NCI-H446 treated with DMSO at 0.1 percent for 48 hours (cell line): Measurements from ENCODE around the gene MAPRE2.
"Not testable (repeated sequence)": the region's sequence is repeated elsewhere in the genome, so short reads cannot be mapped to it uniquely, and the experiment has no call there.

Experiments
- DNase-seq: peaks from one replicate; lab custom pipeline; 2025; lab: John Stamatoyannopoulos, UW

Gene MAPRE2

DNA sequence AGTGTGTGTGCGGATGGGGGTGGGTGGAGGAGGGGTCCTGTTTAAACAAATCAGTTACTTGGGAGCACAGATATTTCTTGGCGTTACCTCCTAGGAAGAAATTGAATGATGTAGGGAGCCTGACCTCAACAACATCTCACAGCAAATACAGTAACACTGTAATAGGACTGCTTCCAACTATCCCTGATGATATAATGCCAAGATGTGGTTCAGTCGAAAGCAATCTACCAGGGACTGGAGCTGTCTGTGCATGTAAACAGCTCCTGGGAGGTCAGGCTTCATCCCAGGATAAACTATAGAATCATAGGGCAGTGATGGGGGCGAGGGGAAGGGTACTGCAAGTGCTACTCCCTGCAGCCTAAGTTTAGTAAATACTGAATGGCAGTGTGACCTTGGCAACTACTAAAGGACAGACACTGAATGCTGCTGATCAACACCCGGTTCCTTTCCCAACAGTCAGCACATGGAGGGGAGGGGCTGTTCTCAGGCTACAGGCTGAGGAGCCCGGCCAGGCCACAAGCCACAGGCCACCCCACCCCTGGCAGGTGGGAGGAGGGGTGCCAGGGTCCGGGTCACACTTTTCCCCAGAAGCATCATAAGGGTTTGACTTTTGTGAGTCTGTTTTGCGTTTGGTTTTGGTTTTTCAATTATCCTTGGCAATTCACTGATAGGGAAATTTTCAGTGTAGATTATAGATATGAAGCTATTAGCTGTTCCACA, 114.3 kb downstream of the MAPRE2 start:
- DNase-seq, result no peak

DNA sequence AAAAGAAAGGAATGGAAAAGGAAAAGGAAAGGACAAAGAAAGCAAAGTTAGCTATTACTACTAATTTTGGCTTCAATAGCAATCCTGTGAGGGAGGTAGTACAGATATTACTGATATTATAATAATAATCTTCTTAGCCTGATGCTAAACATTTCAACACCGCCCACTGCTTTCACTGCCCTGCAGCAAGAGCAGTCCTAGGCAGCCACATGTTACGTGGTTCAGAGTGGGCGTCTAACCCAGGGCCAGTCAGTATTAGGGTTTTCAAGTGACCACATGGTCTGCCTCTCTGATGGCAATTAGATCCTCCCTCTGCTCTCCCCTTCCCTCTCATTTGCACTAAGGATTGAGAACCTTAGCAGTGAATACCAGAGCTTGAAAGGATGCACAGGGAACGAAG, 116.0 kb downstream of the MAPRE2 start:
- DNase-seq, result no peak

DNA sequence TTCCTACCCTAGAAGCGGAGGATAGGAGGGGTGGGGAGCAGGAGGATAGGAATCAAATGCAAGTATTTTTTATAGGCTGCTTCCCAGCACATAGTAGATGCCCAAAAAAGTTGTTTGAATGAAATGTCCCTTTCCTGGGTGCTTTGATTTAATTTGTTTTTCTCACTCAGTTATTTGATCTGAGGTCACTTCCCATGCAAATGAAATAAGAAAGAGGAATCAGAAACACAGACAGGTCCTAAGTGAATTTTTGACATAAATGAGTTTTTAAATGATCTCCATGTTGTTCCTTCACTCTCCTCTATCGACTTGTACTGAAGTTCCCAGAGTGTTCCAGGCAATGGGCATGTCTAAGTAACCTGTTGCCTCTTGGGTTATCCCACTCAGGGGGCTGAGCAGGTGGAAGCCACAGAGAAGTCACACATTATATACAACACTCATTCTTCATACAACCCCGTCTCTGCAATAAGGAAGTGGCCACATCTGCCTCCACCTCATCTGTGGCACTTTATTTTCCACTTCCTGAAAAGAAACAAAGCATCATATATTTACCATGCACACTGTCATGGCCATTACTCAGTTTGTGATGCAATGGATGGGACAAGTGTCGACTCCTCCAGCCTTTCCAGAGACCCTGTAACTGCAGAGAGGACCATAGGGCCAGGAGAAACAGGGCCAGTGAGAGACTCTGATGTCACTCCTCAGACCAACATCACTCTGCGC, 117.7 kb downstream of the MAPRE2 start:
- DNase-seq, result no peak

DNA sequence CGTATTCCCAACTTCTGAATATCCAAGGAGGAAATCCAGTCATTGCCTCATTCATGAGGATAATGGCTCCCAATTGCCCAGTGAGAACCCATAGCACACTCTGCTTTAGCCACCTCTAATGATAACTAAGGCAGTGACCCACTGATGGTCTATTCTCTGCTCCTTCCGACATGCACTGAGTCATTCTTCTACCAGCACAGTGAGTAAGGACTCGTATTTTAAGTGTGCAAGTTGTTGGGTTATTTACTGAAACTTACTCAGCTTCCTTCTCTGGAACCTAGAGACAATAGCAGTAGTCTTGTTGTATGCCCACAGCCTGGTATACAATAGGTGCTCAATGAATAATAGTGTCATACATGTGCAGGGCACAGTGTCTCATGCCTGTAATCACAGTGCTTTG, 118.6 kb downstream of the MAPRE2 start:
- no peak for DNase-seq

DNA sequence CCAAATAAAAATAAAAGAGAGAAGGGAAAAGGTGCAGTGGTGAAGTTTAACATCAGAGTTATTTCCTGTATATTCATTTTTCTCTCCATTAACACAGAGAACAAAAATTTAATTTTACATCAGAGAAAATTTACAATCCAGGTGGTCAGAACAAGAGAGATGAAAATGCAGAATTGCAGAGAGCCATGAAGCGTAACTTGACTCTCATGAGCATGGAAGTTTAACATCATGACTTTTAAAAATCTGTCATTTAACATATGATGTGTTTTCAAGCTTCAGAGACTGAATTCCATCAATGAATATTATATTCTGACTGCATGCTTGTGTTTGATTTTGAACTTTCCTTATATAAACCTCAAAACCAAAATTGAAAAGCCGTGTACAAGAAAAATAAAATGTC, 120.3 kb downstream of the MAPRE2 start:
- no peak for DNase-seq

DNA sequence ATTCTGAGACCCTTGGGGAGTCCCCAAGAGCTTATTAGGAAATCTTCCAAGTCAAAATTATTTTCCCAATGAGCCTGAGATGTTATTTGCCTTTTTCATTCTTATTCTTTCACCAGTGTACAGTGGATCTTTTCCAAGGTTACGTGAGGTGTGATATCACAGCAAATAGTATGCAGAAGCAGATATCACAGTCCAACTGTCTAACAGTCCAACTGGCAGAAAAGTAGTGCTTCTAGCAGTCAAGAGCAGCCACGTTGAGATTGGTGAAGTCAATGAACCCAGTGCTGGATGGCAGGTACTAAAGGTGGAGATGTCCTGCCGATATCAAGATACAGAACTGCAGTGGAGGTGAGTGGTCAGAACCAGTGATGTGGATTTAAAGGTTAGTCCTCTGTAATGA, 120.7 kb downstream of the MAPRE2 start:
- no peak for DNase-seq

DNA sequence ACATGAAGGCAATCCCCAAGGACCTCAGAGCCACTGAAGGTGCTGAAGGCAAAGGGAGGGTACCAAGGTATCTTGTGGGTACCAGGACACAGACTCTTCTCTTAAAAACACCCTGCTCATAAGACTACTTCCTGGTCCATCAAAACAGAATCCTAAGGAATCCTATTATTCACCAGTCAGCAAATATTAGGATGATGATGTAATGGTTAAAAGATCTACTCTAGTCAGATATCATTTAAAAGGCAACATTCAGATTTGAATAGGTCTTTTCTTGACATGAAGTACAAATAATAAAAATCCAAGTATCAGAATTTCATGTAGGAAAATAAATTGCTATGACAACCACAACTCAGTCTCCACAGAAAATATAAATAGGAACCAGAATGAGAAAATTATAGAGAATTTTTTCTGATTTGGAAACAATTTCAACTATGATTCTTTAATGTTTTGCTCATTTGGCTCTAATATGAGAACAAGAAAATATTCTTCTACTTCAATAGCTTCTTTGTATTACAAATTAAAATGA, 121.9 kb downstream of the MAPRE2 start:
- DNase-seq, result no peak

DNA sequence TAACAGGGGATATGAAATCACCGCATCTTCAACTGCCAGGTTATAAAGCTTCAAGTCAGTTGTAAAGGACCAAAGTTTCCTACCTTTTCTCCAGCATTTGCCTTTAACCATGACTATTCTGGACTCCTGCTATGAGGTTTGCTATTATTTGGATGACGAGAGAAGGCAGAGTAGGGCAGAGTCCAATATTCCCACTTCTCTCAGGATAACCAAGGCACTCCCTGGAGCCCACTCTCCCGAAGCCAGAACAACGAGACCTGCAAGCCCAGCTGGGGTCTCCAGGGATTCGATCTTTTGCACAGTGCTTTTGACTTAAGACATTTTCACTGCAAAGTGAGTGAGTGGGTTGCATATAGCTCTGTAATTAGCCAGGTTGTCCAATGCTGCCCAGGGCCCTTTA, 122.5 kb downstream of the MAPRE2 start:
- no peak for DNase-seq

DNA sequence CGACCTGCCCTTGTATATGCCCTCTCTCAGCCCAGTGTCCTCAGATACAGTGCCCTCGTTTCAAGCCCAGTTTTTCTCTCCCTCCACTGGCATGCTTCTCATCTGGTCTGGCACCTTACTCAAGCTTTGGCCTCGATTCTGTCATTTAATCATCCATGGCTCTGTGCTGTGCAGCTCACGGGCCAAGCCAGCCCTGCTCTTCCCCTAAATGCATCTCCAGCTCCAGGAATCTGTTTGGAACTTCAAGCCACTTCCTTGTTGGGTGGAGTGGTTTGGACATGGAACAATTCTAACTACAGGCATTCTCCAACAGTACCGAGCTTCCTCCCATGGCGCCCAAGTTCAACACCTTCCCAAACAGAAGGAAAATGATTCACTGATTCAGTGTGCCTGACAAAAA, 122.9 kb downstream of the MAPRE2 start:
- no peak for DNase-seq

DNA sequence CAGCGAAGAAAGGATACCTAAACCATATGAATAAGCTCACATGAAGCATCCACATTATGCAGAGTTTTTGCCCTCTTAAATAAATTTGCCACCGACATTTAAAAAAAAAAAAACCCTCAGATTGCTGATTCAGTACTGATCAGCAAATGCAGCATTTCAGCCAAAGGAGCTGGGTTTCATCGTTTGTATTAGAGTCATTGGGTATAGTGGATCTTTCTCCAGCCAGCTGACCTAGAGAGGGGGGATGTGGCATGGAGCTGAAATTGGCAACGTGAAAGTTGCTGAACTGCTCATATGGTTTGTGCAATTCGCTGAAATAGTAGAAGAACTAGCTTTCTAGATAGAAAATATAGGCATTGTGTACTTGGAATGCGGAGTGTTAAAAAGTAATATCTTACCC, 126.1 kb downstream of the MAPRE2 start:
- no peak for DNase-seq

DNA sequence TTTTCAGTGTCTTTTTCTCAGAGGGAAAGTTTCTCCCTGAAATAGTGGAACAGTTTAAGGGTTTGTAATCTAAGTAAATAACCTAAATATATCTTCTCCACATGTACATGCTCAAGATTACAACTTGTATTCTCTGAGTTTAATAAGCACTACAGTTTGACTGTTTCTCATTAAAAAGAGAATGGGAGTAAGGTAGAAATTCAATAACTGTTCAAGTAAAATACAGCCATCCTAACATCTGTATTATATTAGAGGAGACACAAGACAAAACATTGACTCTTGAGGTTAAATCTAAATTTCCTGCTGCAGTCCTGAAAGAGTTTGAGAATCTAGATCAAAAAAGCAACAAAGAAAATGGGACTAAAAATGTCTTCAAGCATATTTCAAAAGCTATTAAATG, 126.6 kb downstream of the MAPRE2 start:
- no peak for DNase-seq

DNA sequence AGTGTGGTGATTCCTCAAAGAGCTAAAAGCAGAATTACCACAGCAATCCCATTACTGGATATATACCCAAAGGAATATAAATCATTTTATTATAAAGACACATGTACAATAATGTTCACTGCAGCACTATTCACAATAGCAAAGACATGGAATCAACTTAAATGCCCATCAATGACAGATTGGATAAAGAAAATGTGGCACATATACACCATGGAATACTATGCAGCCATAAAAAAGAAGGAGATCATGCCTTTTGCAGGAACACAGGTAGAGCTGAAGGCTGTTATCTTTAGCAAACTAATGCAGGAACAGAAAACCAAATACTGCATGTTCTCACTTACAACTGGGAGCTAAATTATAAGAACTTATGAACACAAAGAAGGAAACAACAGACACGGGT, 129.1 kb downstream of the MAPRE2 start:
- not testable (repeated sequence) for DNase-seq

DNA sequence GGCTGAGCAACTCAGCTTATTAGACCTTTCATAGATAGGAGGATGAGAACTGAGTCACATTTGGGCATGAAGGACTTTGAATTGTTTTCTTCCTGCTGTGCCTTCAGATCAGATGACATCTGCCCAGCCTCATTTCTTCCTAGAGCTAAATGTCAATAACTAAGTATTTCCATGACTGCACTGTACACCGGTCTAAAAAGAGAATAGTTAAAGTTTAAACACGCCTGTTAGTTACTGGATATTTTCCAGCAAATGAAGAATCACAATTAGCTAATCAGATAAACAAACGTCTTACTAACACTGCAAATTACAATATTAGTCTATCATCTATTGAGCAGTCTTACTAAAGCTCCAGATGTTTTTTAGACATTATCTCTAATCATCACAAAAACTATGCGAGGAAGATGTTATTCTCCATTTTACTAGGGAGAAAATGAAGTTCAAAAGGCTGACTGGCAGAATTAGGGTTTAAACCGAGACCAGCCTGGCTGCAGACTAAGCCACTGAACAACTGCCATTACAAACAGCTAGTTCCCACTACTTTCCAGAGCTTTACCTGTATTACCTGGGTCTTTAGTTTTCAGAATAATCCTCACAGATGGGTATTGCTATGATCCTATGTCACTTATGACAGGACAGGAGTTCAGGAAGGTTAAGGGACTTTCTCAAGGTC, 130.2 kb downstream of the MAPRE2 start:
- no peak for DNase-seq

DNA sequence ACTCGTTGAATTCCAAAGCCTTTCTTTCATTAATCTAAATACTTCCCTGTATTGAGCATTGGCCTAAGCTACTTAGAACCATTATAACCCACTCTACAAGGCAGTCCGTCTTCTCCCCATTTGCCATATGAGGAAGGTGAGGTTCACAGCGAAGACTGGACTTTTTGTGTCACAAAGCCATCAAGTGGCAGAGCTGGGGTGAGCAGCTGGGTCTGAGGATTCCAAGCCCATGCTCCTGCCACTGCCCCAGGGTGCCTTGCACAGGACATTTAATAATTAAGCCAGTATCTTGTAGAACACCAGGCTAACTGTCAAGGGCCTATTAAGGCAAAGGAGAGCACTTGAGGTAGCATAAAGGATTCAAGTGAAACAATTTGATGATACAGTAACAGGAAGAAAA, 130.8 kb downstream of the MAPRE2 start:
- no peak for DNase-seq

DNA sequence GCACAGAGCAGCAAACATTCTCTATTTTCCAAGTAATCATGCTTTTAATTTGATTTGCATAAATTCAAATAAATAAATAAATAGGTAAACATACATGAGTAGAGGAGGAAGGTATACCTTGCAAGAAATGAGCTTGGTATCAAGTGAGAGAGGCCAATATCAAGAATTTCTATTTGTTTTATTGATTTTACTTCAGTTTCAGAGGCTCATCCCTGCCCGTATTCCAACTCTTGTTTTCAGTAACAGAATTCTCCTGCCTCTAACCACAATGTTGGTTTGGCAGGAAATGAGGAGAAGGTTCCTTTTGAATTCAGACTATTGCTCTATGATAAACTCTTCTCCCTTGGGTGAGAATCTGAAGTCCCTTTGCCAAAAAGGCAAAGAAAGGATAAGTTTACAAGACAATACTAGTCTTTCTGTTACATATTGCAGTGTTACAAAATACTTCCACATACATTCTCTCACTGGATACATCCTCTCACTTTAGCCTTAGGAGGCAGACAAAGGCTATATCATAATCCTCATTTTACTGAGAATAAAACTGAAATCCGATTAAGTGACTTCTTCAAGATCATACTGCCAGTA, 131.3 kb downstream of the MAPRE2 start:
- DNase-seq, result no peak

DNA sequence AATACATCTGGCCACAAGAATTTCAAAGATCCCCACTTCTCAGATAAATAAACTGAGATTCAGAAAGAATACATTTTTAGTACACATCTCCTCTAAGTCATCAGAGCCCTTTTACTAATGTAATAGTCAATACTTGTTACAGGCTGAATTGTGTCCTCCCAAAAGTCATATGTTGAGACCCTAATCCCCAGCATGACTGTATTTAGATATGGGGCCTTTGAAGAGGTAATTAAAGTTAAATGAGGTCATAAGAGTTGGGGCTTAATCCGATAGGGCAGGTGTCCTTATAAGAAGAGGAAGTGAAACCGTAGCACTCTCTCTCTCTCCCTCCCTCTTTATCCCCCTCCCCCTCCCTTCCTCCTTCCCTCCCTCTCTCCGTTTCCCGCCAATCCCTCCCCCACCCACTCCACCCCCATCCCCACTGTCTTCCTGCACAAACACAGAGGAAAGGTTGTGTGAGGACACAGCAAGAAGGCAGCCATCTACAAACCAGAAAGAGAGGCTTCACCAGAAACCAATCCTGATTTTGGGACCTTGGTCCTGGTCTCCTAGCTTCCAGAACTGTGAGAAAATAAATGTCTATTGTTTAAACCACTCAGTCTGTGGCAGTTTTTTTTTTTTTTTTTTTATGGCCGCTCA, 133.0 kb downstream of the MAPRE2 start:
- DNase-seq, result no peak

DNA sequence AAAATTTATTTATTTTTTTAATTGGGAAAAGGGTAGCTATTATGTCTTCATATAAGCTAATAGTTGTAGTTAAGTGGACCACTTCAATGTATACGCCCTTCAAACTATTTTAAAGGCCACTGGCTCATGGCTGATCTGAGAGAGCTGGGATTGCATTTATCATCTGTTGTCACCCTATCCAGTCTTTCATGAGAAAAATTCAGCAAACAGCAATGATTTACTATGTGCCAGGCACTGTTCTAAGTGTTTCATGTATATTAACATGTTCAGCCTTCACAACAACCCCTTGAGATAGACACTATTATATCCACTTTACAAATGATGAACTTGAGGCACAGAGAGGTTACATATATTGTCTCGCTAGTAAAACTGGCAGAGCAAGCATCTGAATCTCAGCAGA, 133.5 kb downstream of the MAPRE2 start:
- no peak for DNase-seq

DNA sequence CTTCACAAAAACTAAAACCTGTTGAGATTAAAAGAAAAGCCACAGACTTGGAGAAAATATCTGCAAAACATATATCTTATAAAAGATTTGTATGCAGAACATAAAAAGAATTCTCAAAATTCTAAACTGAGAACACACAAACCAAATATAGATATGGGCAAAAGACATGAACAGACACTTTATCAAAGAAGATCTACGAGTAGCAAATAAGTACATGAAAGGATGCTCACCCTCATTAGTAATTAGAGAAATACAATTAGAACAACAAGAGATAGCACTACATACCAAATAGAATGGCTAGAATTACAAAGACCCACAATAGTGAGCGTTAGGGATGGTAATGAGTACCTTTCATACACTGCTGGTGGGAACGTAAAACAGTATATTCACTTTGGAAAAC, 135.7 kb downstream of the MAPRE2 start:
- DNase-seq, result no peak

DNA sequence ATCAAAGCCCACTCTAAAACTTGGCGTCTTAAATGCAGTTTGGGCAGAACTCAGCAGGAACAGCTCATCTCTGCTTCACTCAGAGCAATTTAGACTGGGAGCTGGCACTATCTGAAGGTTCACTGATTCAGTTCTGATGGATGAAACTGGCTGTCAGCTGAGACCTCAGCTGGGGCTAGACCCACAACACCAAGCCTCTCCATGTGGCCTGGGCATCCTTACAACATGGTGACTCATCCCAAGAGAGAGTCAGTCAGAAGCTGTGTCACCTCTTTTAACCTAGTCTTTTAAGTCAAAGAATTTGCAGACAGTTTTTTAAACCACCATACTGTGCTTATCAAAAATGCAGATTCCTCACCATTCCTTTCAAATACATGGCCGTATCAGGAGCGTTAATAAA, 137.0 kb downstream of the MAPRE2 start:
- peak; percentile 44 for DNase-seq

DNA sequence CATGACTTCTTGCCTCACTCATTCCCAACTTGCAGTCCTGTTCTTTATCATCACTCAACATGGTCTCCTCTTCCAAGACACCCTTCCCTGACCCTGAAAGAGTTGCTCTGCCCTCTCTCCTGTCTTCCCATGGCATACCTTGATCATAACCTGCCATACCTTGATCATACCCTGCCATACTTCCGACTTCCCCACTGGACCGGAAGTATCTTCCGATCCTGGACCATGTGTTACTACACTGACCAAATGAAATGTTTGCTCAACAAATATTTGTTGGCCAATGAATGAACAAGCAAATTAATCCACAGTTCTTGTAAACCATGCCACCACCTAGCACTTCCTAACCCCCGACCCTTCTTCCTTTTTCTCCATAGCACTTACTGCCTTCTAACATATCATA, 138.7 kb downstream of the MAPRE2 start:
- DNase-seq, result no peak

DNA sequence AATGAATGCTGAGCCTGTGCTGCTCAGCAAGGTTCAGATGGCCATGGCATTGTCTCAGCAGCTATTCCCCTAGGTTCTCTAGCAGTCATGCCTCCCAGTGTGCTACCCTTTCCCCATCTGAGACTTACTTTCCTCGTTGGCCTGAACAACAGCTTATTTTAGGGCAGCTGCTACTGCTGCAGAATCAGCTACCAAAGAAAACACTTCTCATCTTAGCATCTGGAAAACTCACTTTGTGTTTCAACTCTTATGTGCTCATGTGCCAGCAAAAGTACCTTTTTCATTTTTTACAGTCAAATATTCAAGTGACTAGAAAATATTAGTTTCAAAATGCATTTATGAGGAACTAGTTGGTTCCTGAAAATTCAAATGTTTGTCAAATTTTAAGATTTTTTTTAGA, 139.2 kb downstream of the MAPRE2 start:
- DNase-seq, result no peak

DNA sequence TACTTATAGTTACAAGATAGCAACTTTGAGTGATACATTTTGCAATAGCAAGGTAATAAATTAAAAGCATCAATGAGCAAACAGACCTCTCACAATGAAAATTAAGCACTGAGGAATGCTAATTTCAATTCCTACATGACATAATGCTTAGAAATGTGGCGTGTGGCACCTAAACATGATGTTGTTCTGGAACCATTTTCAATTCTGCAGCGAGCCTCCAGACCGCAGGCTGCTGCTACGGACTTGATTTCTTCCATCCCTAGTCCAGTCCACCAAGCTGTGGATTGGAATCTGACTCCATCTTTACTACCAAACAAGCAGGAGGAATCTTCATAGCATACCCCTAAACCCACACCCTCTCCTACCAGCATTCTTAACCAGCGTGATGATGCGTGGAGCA, 140.9 kb downstream of the MAPRE2 start:
- DNase-seq, result no peak
